Chondrocyte (in vitro differentiated cells): ENCODE data around the gene BIN1. TPM values are rescaled to one million over a fixed set of nuclear protein-coding genes. Genes with fewer than 3 reads are reported as not detected.

Experiments
- DNase-seq: peaks from one replicate; pipeline ENCODE4 v3.0.0; 2021; ENCODE audit warnings: mixed read lengths, low spot score
- H3K27ac Mint-ChIP-seq: one replicate; pipeline ENCODE4 v1.8.0; 2021; ENCODE audit warnings: mild to moderate bottlenecking, moderate library complexity, mixed read lengths; ENCODE audit not compliant: unreplicated experiment
- H3K27me3 Mint-ChIP-seq: 2 replicates; pipeline ENCODE4 v1.8.0; 2021; ENCODE audit warnings: low read depth, mixed read lengths
- H3K36me3 Mint-ChIP-seq: 2 replicates; pipeline ENCODE4 v1.8.0; 2021; ENCODE audit warnings: low read depth, mixed read lengths
- H3K4me1 Mint-ChIP-seq: 2 replicates; pipeline ENCODE4 v1.8.0; 2021; ENCODE audit warnings: low read depth, mild to moderate bottlenecking, mixed read lengths
- H3K4me3 Mint-ChIP-seq: one replicate; pipeline ENCODE4 v1.8.0; 2021; ENCODE audit warnings: mild to moderate bottlenecking, moderate library complexity, mixed read lengths; ENCODE audit not compliant: unreplicated experiment
- H3K9me3 Mint-ChIP-seq: 2 replicates; pipeline ENCODE4 v1.8.0; 2021; ENCODE audit warnings: low read depth, mixed read lengths
- CTCF ChIP-seq: fragments of 200-600 bp; sonication (generic); IDR thresholded peaks from 2 replicates; pipeline ENCODE4 v1.5.0; 2021; ENCODE audit warnings: antibody characterized with exemption, mild to moderate bottlenecking, moderate library complexity
- total RNA-seq: library from RNA; stranded (reverse); gene quantifications from 3 replicates; pipeline ENCODE4 v1.2.1, GENCODE V29; 2021

Gene BIN1
- total RNA-seq, 1 donor from 2014 or later, result 64.0 TPM

- H3K4me3 Mint-ChIP-seq, result peak overlapping the region; percentile 37
- peaks cover 55% of the 10 kb centered on the region for H3K4me1 Mint-ChIP-seq
- peaks cover 3% of the 10 kb centered on the region for H3K36me3 Mint-ChIP-seq
- peaks cover 5% of the 10 kb centered on the region for H3K9me3 Mint-ChIP-seq
- H3K27ac Mint-ChIP-seq, result peak overlapping the region; percentile 97
- TF ChIP-seq CTCF, result peak; percentile 72
- no peak for DNase-seq
- no peaks in the 10 kb centered on the region for H3K27me3 Mint-ChIP-seq
Observed at GRCh38 chr2:127143841-127144782, 37.2 kb upstream of the BIN1 start.

GRCh38 chr2:127142663-127143630, 36.0 kb upstream of the BIN1 start:
- peak overlapping the region; percentile 97 for H3K27ac Mint-ChIP-seq
- no peak for DNase-seq
- peaks cover 5% of the 10 kb centered on the region for H3K9me3 Mint-ChIP-seq
- peaks cover 50% of the 10 kb centered on the region for H3K4me1 Mint-ChIP-seq
- peaks cover 3% of the 10 kb centered on the region for H3K36me3 Mint-ChIP-seq
- no peak overlapping the region for H3K4me3 Mint-ChIP-seq
- TF ChIP-seq CTCF, result peak; percentile 60
- H3K27me3 Mint-ChIP-seq, result no peaks in the 10 kb centered on the region

GRCh38 chr2:127140538-127140937, 33.6 kb upstream of the BIN1 start:
- H3K27ac Mint-ChIP-seq, result no peak overlapping the region
- no peaks in the 10 kb centered on the region for H3K27me3 Mint-ChIP-seq
- DNase-seq, result no peak
- no peak for TF ChIP-seq CTCF
- peaks cover 5% of the 10 kb centered on the region for H3K9me3 Mint-ChIP-seq
- H3K4me1 Mint-ChIP-seq, result peaks cover 26% of the 10 kb centered on the region
- no peak overlapping the region for H3K4me3 Mint-ChIP-seq
- peaks cover 3% of the 10 kb centered on the region for H3K36me3 Mint-ChIP-seq

- peaks cover 3% of the 10 kb centered on the region for H3K36me3 Mint-ChIP-seq
- no peak for DNase-seq
- H3K27ac Mint-ChIP-seq, result no peak overlapping the region
- no peaks in the 10 kb centered on the region for H3K27me3 Mint-ChIP-seq
- H3K9me3 Mint-ChIP-seq, result peaks cover 5% of the 10 kb centered on the region
- H3K4me1 Mint-ChIP-seq, result peaks cover 18% of the 10 kb centered on the region
- no peak overlapping the region for H3K4me3 Mint-ChIP-seq
- TF ChIP-seq CTCF, result no peak
Observed at GRCh38 chr2:127139766-127140165, 32.8 kb upstream of the BIN1 start.

GRCh38 chr2:127138281-127138680, 31.3 kb upstream of the BIN1 start:
- Mint-ChIP-seq H3K27ac (no peak overlapping the region), H3K4me3 (no peak overlapping the region), H3K4me1 (peaks cover 3% of the 10 kb centered on the region), H3K27me3 (no peaks in the 10 kb centered on the region), H3K36me3 (peaks cover 3% of the 10 kb centered on the region), H3K9me3 (peaks cover 5% of the 10 kb centered on the region)
- DNase-seq, result no peak
- TF ChIP-seq CTCF, result no peak
